HEK293T (cell line): ENCODE data around the gene ESYT2.

Experiments
- ELF4 ChIP-seq: fragments of 450-650 bp; IDR thresholded peaks from 2 replicates; pipeline ENCODE4 v1.6.1; 2017; ENCODE audit warnings: antibody characterized with exemption
- PKNOX1 ChIP-seq: fragments of 450-650 bp; IDR thresholded peaks from 2 replicates; pipeline ENCODE4 v1.6.1; 2016

GRCh38 chr7:158751751-158752150 lies 77.6 kb downstream of the ESYT2 start:
- TF ChIP-seq ELF4, result no peak
- TF ChIP-seq PKNOX1, result no peak
